Measurements from ENCODE around the gene NPL. TPM values are rescaled to one million over a fixed set of nuclear protein-coding genes. Genes with fewer than 3 reads are reported as not detected.

Gene NPL
- total and polyA plus RNA-seq, 2 of the 13 experiments (the other 11 are each of a cell fraction or from before 2014, with no cell fraction given), result 0.03 to 0.04 TPM

GRCh38 chr1:182789138-182790076, at the start of gene NPL (continued):
- TF ChIP-seq ARID4A (CRISPR knock-in tag; IDR thresholded peaks at IDR 0.05; ENCODE audit: borderline replicate concordance) (peak; percentile 57; the same call in 1 of the 2 replicates), ZNF574 (CRISPR knock-in tag; IDR thresholded peaks at IDR 0.05) (peak; percentile 79), BCL3 (CRISPR knock-in tag; IDR thresholded peaks at IDR 0.05) (peak; percentile 67; the same call in 1 of the 2 replicates), RBFOX2 (IDR thresholded peaks at IDR 0.05; ENCODE audit: low read depth, low read length) (0 out of 2 replicates have a peak, but pooled peaks have one; percentile 28), ELF1 (CRISPR knock-in tag; IDR thresholded peaks at IDR 0.05) (0 out of 2 replicates have a peak, but pooled peaks have one; percentile 21), NFAT5 (CRISPR knock-in tag; IDR thresholded peaks at IDR 0.05) (peak; percentile 68; the same call in 1 of the 2 replicates), ISX (CRISPR knock-in tag; conservative IDR thresholded peaks at IDR 0.05) (peak; percentile 64; the same call in 1 of the 2 replicates), ZMYM2 (CRISPR knock-in tag; IDR thresholded peaks at IDR 0.05) (no peak), BRF2 (CRISPR knock-in tag; IDR thresholded peaks at IDR 0.05) (peak; percentile 71; the same call in 1 of the 2 replicates), SALL1 (CRISPR knock-in tag; IDR thresholded peaks at IDR 0.05) (peak; percentile 48; the same call in 1 of the 2 replicates)

Measured in HepG2 (cell line).